HepG2 (cell line): ENCODE measurements around the gene PRR36. TPM values are rescaled to one million over a fixed set of nuclear protein-coding genes. Genes with fewer than 3 reads are reported as not detected.

Experiments
- CERS6 ChIP-seq: sonication (generic); formaldehyde crosslinking; IDR thresholded peaks from 2 replicates; pipeline ENCODE4 v1.5.0; 2020; ENCODE audit warnings: missing genetic modification reagents
- CTCF ChIP-seq: sonication (generic); formaldehyde crosslinking; IDR thresholded peaks from 2 replicates; pipeline ENCODE4 v1.5.0; 2020; ENCODE audit warnings: mild to moderate bottlenecking, missing genetic modification reagents, moderate library complexity
- NRL ChIP-seq: sonication (generic); formaldehyde crosslinking; IDR thresholded peaks from 2 replicates; pipeline ENCODE4 v1.5.0; 2020; ENCODE audit warnings: missing genetic modification reagents, mild to moderate bottlenecking, moderate library complexity, borderline replicate concordance
- RNF219 ChIP-seq: sonication (generic); formaldehyde crosslinking; IDR thresholded peaks from 2 replicates; pipeline ENCODE4 v1.5.0; 2020; ENCODE audit warnings: mild to moderate bottlenecking, missing genetic modification reagents
- TFAP4 ChIP-seq: sonication (generic); IDR thresholded peaks from 2 replicates; pipeline ENCODE4 v1.6.1; 2016; ENCODE audit warnings: low read depth, borderline replicate concordance
- ZFP36L1 ChIP-seq: sonication (generic); formaldehyde crosslinking; IDR thresholded peaks from 2 replicates; pipeline ENCODE4 v1.8.0; 2022; ENCODE audit warnings: mild to moderate bottlenecking, missing genetic modification reagents, moderate library complexity
- ZNF33A ChIP-seq: sonication (generic); formaldehyde crosslinking; IDR thresholded peaks from 2 replicates; pipeline ENCODE4 v1.5.1; 2020; ENCODE audit warnings: missing genetic modification reagents, mild to moderate bottlenecking, moderate library complexity, borderline replicate concordance
- ZNF354B ChIP-seq: sonication (generic); formaldehyde crosslinking; IDR thresholded peaks from 2 replicates; pipeline ENCODE4 v1.8.0; 2022; ENCODE audit warnings: mild to moderate bottlenecking, missing genetic modification reagents
- ZNF383 ChIP-seq: sonication (generic); formaldehyde crosslinking; IDR thresholded peaks from 2 replicates; pipeline ENCODE4 v1.4.0; 2020; ENCODE audit warnings: missing genetic modification reagents, mild to moderate bottlenecking, borderline replicate concordance
- ZNF407 ChIP-seq: sonication (generic); formaldehyde crosslinking; IDR thresholded peaks from one replicate; pipeline ENCODE4 v1.5.1; 2020; ENCODE audit warnings: mild to moderate bottlenecking, missing genetic modification reagents; ENCODE audit errors: not compliant biosample characterization
- ZNF512 ChIP-seq: sonication (generic); formaldehyde crosslinking; IDR thresholded peaks from 2 replicates; pipeline ENCODE4 v1.4.0; 2020; ENCODE audit warnings: mild to moderate bottlenecking, missing genetic modification reagents
- polyA plus RNA-seq, 8 experiments: library from polyadenylated mRNA; depleted of rRNA in 3 of 8; stranded (reverse) in 7 of 8; unstranded in 1 of 8; fragments of >200 nt; fragmentation: Illumina TruSeq in 4 of 8; extraction: Trizol in 4 of 8; gene quantifications; 2 replicates each; pipeline versions ENCODE4 v1.2.1 to v1.2.3, GENCODE V29; 2011 to 2016; ENCODE audit warnings: low read depth in 4 of 8, missing spikeins in 1 of 8, mixed read lengths in 1 of 8; ENCODE audit not compliant: insufficient read depth in 1 of 8
- total RNA-seq, 5 experiments: library from RNA; depleted of rRNA; stranded (reverse); fragments of >200 nt; fragmentation: Illumina TruSeq; extraction: Trizol; gene quantifications; 2 replicates each; pipeline ENCODE4 v1.2.3, GENCODE V29; 2016; ENCODE audit warnings: low read depth in 1 of 5

PRR36 gene
- total and polyA plus RNA-seq, 2 of the 13 experiments (the other 11 are each of a cell fraction or from before 2014, with no cell fraction given): 0.07 to 0.17 TPM

GRCh38 chr19:7874076-7874896 is at the start of gene PRR36 (continued):
- TF ChIP-seq ZNF407 (no peak), ZNF33A (CRISPR knock-in tag) (no peak), NRL (no peak), RNF219 (no peak), TFAP4 (no peak; the same call in 1 of the 2 replicates), ZFP36L1 (CRISPR knock-in tag) (no peak), ZNF354B (CRISPR knock-in tag) (no peak), CERS6 (no peak), CTCF (CRISPR knock-in tag) (peak; percentile 62), ZNF383 (CRISPR knock-in tag) (no peak), ZNF512 (CRISPR knock-in tag) (no peak)
